Measurements from ENCODE around the gene CCDC40. TPM values are rescaled to one million over a fixed set of nuclear protein-coding genes. Genes with fewer than 3 reads are reported as not detected.

CCDC40 gene
- total and polyA plus RNA-seq, 2 of the 13 experiments (the other 11 are each of a cell fraction or from before 2014, with no cell fraction given): 4.1 to 5.5 TPM

DNA sequence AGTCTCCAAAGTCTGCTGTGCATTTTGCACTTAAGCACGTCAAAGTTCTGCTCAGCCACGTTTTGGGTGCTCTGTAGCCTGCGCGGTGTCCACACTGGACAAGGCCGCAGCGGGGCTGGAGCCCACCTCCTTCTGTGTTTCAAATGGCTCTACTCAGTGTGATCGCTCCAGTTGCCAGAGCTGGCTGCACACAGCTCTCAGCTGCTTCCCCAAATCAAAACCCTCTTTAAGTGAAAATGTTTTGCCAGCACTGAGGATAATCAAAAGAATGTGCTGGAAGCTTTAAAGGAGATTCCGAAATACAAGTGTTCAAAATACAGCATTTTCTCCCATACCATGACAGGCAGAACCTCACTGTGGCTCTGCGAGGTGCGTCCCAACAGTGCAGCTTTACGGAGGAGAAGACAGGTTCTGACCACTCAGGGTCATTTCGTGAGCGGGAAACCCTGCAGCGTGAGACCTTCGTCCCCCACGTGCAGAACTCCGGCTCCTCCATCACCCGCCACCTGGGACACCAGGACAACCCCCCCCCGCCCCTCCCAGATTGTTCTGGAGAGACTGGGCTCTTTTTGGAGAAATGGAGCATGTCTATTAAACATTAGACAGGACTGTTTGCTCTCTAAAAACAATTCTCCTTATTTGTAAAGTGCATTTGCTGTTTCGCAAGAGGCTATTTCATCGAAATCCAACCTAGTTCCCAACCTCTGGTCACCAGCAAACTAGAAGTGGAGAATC, 17.4 kb upstream of the CCDC40 start (continued):
- TF ChIP-seq ZFP36 (IDR thresholded peaks at IDR 0.05; ENCODE audit: borderline replicate concordance, low read depth, low read length, partially characterized antibody) (no peak), AHR (CRISPR knock-in tag; IDR thresholded peaks at IDR 0.05) (0 out of 2 replicates have a peak, but pooled peaks have one; percentile 17), CHCHD3 (CRISPR knock-in tag; IDR thresholded peaks at IDR 0.05) (no peak), XBP1 (CRISPR knock-in tag; IDR thresholded peaks at IDR 0.05) (no peak), ZNF10 (CRISPR knock-in tag; IDR thresholded peaks at IDR 0.05; ENCODE audit: borderline replicate concordance, low read depth) (no peak), KDM5B (CRISPR knock-in tag; IDR thresholded peaks at IDR 0.05; ENCODE audit: borderline replicate concordance) (peak; percentile 88; the same call in 1 of the 2 replicates), MIXL1 (CRISPR knock-in tag; IDR thresholded peaks at IDR 0.05) (no peak), ZMYM4 (CRISPR knock-in tag; IDR thresholded peaks at IDR 0.05) (peak; percentile 53; the same call in 1 of the 2 replicates), SP140L (CRISPR knock-in tag; IDR thresholded peaks at IDR 0.05; ENCODE audit: borderline replicate concordance) (0 out of 2 replicates have a peak, but pooled peaks have one; percentile 28), XRCC5 (optimal IDR thresholded peaks at IDR 0.05; ENCODE audit: low read length) (no peak), KDM6A (CRISPR knock-in tag; IDR thresholded peaks at IDR 0.05; ENCODE audit: low read depth) (no peak), ZNF34 (CRISPR knock-in tag; IDR thresholded peaks at IDR 0.05; ENCODE audit: borderline replicate concordance) (no peak), ZNF292 (CRISPR knock-in tag; IDR thresholded peaks at IDR 0.05; ENCODE audit: borderline replicate concordance, low read depth) (no peak; the same call in 1 of the 2 replicates), ZFP41 (CRISPR knock-in tag; IDR thresholded peaks at IDR 0.05; ENCODE audit: borderline replicate concordance) (0 out of 2 replicates have a peak, but pooled peaks have one; percentile 50), ZNF577 (CRISPR knock-in tag; IDR thresholded peaks at IDR 0.05; ENCODE audit: borderline replicate concordance, low read depth) (no peak), ZNF138 (CRISPR knock-in tag; IDR thresholded peaks at IDR 0.05; ENCODE audit: low read depth) (no peak), ZNF446 (CRISPR knock-in tag; IDR thresholded peaks at IDR 0.05) (0 out of 2 replicates have a peak, but pooled peaks have one; percentile 21), KLF15 (CRISPR knock-in tag; IDR thresholded peaks at IDR 0.05; ENCODE audit: borderline replicate concordance) (0 out of 2 replicates have a peak, but pooled peaks have one; percentile 50), NR2F6 (IDR thresholded peaks at IDR 0.05) (peak; percentile 33; the same call in 1 of the 2 replicates), NR2F6 (CRISPR knock-in tag; IDR thresholded peaks at IDR 0.05) (peak; percentile 43; the same call in 1 of the 2 replicates), ZNF224 (CRISPR knock-in tag; IDR thresholded peaks at IDR 0.05) (peak; percentile 71; the same call in 1 of the 2 replicates)
- TF ChIP-seq, protein P1, sequence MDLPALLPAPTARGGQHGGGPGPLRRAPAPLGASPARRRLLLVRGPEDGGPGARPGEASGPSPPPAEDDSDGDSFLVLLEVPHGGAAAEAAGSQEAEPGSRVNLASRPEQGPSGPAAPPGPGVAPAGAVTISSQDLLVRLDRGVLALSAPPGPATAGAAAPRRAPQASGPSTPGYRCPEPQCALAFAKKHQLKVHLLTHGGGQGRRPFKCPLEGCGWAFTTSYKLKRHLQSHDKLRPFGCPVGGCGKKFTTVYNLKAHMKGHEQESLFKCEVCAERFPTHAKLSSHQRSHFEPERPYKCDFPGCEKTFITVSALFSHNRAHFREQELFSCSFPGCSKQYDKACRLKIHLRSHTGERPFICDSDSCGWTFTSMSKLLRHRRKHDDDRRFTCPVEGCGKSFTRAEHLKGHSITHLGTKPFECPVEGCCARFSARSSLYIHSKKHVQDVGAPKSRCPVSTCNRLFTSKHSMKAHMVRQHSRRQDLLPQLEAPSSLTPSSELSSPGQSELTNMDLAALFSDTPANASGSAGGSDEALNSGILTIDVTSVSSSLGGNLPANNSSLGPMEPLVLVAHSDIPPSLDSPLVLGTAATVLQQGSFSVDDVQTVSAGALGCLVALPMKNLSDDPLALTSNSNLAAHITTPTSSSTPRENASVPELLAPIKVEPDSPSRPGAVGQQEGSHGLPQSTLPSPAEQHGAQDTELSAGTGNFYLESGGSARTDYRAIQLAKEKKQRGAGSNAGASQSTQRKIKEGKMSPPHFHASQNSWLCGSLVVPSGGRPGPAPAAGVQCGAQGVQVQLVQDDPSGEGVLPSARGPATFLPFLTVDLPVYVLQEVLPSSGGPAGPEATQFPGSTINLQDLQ (CRISPR knock-in tag; IDR thresholded peaks at IDR 0.05): peak; percentile 91
- TF ChIP-seq, protein P2, sequence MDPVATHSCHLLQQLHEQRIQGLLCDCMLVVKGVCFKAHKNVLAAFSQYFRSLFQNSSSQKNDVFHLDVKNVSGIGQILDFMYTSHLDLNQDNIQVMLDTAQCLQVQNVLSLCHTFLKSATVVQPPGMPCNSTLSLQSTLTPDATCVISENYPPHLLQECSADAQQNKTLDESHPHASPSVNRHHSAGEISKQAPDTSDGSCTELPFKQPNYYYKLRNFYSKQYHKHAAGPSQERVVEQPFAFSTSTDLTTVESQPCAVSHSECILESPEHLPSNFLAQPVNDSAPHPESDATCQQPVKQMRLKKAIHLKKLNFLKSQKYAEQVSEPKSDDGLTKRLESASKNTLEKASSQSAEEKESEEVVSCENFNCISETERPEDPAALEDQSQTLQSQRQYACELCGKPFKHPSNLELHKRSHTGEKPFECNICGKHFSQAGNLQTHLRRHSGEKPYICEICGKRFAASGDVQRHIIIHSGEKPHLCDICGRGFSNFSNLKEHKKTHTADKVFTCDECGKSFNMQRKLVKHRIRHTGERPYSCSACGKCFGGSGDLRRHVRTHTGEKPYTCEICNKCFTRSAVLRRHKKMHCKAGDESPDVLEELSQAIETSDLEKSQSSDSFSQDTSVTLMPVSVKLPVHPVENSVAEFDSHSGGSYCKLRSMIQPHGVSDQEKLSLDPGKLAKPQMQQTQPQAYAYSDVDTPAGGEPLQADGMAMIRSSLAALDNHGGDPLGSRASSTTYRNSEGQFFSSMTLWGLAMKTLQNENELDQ (CRISPR knock-in tag; IDR thresholded peaks at IDR 0.05; ENCODE audit: borderline replicate concordance): no peak
- TF ChIP-seq, protein P3, sequence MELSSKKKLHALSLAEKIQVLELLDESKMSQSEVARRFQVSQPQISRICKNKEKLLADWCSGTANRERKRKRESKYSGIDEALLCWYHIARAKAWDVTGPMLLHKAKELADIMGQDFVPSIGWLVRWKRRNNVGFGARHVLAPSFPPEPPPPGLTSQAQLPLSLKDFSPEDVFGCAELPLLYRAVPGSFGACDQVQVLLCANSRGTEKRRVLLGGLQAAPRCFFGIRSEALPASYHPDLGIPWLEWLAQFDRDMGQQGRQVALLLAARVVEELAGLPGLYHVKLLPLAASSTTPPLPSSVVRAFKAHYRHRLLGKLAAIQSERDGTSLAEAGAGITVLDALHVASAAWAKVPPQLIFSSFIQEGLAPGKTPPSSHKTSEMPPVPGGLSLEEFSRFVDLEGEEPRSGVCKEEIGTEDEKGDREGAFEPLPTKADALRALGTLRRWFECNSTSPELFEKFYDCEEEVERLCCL (CRISPR knock-in tag; IDR thresholded peaks at IDR 0.05; ENCODE audit: borderline replicate concordance): no peak
